ENCODE results near the gene METTL25B.
"Not testable (repeated sequence)": the region's sequence is repeated elsewhere in the genome, so short reads cannot be mapped to it uniquely, and the experiment has no call there.

METTL25B gene

GRCh38 chr1:156748670-156749418, 20.6 kb downstream of the METTL25B start:
- DNase-seq (ENCODE audit: low read depth) = no peak

- DNase-seq (ENCODE audit: low read depth) = no peak
Measured at GRCh38 chr1:156749419-156750118, 21.3 kb downstream of the METTL25B start.

GRCh38 chr1:156750191-156750672, 22.0 kb downstream of the METTL25B start:
- no peak for DNase-seq (ENCODE audit: low read depth)

- no peak for DNase-seq (ENCODE audit: low read depth)
Measured at GRCh38 chr1:156750711-156751450, 22.6 kb downstream of the METTL25B start.

GRCh38 chr1:156751451-156751756, 23.1 kb downstream of the METTL25B start, which contains the start of gene HDGF:
HDGF (minus strand) TSS chr1:156751675; CDS start chr1:156751429, 246 bp downstream.
- no peak for DNase-seq (ENCODE audit: low read depth)

GRCh38 chr1:156751757-156752481, 23.6 kb downstream of the METTL25B start:
- peak; percentile 96 for DNase-seq (ENCODE audit: low read depth)

GRCh38 chr1:156752843-156753482, 24.7 kb downstream of the METTL25B start:
- DNase-seq (ENCODE audit: low read depth) = no peak

- no peak for DNase-seq (ENCODE audit: low read depth)
Measured at GRCh38 chr1:156754219-156754618, 25.9 kb downstream of the METTL25B start.

- DNase-seq (ENCODE audit: low read depth) = no peak
Measured at GRCh38 chr1:156755527-156755950, 27.3 kb downstream of the METTL25B start.

GRCh38 chr1:156756355-156756754, 28.1 kb downstream of the METTL25B start:
- DNase-seq (ENCODE audit: low read depth) = no peak

GRCh38 chr1:156757572-156758253, 29.4 kb downstream of the METTL25B start:
- not testable (repeated sequence) for DNase-seq (ENCODE audit: low read depth)

- no peak for DNase-seq (ENCODE audit: low read depth)
Measured at GRCh38 chr1:156760092-156760795, 32.0 kb downstream of the METTL25B start.

- DNase-seq (ENCODE audit: low read depth) = no peak
Measured at GRCh38 chr1:156760796-156761104, 32.5 kb downstream of the METTL25B start.

- DNase-seq (ENCODE audit: low read depth) = not testable (repeated sequence)
Measured at GRCh38 chr1:156765136-156765535, 36.9 kb downstream of the METTL25B start.

- no peak for DNase-seq (ENCODE audit: low read depth)
Measured at GRCh38 chr1:156765666-156766065, 37.4 kb downstream of the METTL25B start.

GRCh38 chr1:156766298-156767100, 38.2 kb downstream of the METTL25B start:
- DNase-seq (ENCODE audit: low read depth) = no peak

GRCh38 chr1:156767101-156767878, 39.0 kb downstream of the METTL25B start, which contains the start of gene PRCC:
PRCC (plus strand) TSS chr1:156767535; CDS start chr1:156767772, 237 bp downstream.
- peak; percentile 100 for DNase-seq (ENCODE audit: low read depth)

GRCh38 chr1:156767879-156768604, 39.8 kb downstream of the METTL25B start:
- DNase-seq (ENCODE audit: low read depth) = no peak

Data from fibroblast of the conjunctiva (primary cell).